ENCODE data around the gene REEP2.

REEP2 gene

GRCh38 chr5:138449501-138450239 lies 10.8 kb downstream of the REEP2 start:
- H3K27ac ChIP-seq: no peak overlapping the region
- no peak overlapping the region for H3K4me3 ChIP-seq
- DNase-seq (ENCODE audit: low spot score): peak; percentile 91
- TF ChIP-seq CTCF (IDR thresholded peaks at IDR 0.05): peak; percentile 92

- no peak for TF ChIP-seq CTCF (IDR thresholded peaks at IDR 0.05)
- no peak for DNase-seq (ENCODE audit: low spot score)
- Histone ChIP-seq H3K27ac (no peak overlapping the region), H3K4me3 (no peak overlapping the region)
Observed at GRCh38 chr5:138450971-138451370, 12.1 kb downstream of the REEP2 start.

GRCh38 chr5:138452720-138453119 lies 13.9 kb downstream of the REEP2 start:
- Histone ChIP-seq H3K27ac (no peak overlapping the region), H3K4me3 (no peak overlapping the region)
- no peak for DNase-seq (ENCODE audit: low spot score)
- no peak for TF ChIP-seq CTCF (IDR thresholded peaks at IDR 0.05)

- H3K4me3 ChIP-seq: no peak overlapping the region
Observed at GRCh38 chr5:138453590-138453989, 14.7 kb downstream of the REEP2 start.

GRCh38 chr5:138454121-138454520 lies 15.3 kb downstream of the REEP2 start:
- Histone ChIP-seq H3K4me3 (no peak overlapping the region), H3K27ac (no peak overlapping the region)
- no peak for DNase-seq (ENCODE audit: low spot score)
- no peak for TF ChIP-seq CTCF (IDR thresholded peaks at IDR 0.05)

More at GRCh38 chr5:138453590-138453989, 14.7 kb downstream of the REEP2 start:
- no peak for TF ChIP-seq CTCF (IDR thresholded peaks at IDR 0.05)
- H3K27ac ChIP-seq: no peak overlapping the region
- no peak for DNase-seq (ENCODE audit: low spot score)

GRCh38 chr5:138455232-138455930 lies 16.5 kb downstream of the REEP2 start:
- H3K27ac ChIP-seq: no peak overlapping the region
- no peak for DNase-seq (ENCODE audit: low spot score)
- H3K4me3 ChIP-seq: no peak overlapping the region
- no peak for TF ChIP-seq CTCF (IDR thresholded peaks at IDR 0.05)

All from coronary artery (tissue), 2 donors.